ENCODE data around the gene RASA2.
"Not testable (repeated sequence)": the region's sequence is repeated elsewhere in the genome, so short reads cannot be mapped to it uniquely, and the experiment has no call there.

The RASA2 gene

DNA sequence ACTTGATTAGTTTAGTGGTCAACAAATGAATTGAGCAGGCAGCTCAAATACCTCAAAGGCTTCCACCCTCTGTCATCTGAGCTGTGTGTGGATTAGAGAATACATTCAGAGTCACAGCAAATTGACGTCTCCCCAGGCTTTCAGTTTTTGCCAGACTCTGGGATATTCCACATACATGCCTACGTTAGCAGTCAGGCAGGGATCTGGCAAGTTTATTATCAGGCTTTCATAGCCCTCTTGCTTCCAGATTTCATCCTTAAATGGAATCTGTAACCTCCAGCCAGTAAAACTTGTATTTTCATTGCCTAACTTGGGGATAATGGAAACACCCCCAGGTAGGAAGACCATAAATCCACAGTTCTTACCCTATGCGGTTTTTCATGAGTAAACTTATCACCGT, 115.9 kb downstream of the RASA2 start:
- no peak for DNase-seq

DNA sequence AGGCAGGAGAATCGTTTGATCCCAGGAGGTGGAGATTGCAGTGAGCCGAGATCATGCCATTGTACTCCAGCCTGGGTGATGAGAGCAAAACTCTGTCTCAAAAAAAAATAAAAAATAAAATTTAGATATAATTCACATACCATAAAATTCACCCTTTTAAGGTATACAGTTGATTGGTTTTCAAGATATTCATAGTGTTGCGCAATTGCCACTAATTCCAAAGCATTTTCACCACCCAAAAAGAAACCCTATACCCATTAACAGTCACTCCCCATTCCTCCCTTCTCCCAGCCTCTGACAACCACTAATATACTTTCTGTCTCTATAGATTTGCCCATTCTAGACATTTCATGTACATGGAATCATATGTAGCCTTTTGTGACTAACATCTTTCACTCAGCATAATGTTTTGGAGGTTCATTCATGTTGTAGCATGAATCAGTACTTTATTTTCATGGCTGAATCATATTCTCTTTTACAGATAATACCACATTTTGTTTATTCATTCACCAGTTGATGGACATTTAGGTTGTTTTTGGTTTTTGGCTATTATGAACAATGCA, 116.7 kb downstream of the RASA2 start:
- DNase-seq, result no peak

DNA sequence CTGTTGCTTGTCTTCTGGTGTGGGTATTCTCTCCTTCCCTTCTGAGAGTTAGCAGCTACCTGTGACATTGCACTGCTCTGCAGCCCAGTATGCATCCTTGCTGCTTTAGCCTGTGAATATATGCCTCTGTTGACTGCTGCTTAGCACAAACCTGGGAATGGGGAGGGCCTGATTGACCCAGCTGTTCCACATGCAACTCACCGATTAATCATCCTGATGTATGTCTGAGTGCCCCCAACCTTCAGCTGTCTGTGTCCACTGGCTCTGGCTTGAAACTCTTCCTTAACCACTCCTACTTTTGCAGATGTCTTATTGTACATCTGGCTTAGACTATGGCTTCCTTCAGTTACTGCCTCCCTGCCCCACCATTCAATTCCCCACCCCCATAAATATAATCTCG, 119.1 kb downstream of the RASA2 start:
- DNase-seq, result no peak

DNA sequence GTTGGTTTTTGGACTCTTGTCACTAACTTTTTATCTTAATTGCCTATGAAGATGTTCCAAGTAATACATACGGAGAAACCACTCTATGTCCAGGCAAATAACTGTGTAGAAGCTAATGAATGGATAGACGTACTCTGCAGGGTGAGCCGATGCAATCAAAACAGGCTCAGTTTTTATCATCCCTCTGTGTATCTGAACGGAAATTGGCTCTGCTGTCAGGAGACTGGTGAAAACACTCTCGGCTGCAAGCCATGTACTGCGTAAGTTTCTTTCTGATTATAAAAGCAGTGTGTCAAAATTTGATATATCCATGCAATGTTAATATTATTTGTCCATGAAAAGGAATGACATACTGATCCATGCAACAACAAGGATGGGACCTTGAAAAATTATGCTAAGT, 121.6 kb downstream of the RASA2 start:
- DNase-seq, result no peak

DNA sequence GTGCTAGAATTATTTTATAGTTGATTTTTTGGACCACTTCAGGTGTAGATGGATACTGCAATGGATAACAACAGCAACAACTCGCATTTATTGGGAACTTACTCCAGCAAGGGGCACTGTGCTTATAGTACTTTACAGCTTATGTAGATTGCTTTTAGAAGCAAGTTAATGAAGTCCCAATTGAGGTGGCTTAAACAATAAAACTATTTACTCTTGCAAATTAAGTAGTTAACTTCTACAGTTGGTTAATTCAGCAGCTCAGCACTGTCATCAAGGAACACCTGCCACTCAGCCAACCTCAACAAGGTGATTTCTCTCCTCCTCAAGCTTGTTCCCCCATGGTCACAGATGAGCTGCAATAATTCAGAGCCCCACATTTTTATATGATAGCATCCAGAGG, 124.1 kb downstream of the RASA2 start:
- DNase-seq, result no peak

DNA sequence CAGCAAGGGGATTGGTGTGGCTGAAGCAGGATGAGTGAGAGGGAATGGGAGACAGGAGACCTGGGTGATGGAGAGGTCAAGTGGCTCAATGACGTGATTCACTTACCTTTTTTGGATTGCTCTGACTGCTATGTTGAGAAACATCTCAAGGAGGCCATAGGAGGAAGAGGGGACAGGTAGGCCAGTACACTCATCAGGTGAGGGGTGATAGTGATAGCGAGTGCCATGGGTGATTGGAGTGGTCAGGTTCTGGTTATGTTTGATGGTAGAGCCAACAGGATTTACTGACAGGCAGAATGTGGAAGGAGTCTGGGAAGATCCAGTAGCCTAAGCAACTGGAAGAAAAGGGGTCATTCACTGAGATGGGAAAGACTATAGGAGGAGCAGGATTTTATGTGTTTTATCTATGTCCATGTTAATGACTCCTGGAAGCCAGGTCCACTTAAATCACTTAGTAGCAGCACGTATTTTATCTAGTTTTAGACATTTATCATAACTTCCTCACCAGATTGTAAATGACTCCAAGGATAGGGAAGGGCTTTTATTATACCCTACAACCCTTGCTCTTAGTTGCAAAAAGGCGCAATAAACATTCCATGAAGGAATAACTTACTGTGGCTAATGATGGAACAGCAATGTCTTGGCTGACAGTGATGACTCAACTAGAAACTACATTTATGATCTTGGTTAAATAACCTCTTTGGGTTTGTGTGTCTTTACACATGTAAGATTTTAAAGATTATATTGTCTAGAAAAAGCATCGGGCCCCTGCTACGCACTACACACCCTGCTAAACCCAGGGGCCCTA, 131.5 kb downstream of the RASA2 start:
- no peak for DNase-seq

DNA sequence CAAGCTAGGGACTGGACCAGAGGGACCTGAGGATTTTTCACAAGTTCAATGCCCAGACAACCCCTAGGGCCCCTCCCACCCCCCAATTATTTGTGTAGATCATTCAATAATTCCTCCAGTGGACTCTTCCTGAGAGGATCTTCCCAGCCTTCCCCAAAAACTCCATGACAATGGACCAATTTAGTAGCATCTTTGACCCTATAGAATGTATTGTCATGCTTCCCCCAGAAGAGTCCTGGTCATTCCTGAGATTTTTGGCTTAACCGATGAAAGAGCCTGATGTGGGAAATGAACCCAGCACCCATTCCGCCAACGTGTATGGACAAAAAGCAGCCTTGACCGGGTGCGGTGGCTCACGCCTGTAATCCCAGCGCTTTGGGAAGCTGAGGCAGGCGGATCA, 132.1 kb downstream of the RASA2 start:
- DNase-seq, result no peak

DNA sequence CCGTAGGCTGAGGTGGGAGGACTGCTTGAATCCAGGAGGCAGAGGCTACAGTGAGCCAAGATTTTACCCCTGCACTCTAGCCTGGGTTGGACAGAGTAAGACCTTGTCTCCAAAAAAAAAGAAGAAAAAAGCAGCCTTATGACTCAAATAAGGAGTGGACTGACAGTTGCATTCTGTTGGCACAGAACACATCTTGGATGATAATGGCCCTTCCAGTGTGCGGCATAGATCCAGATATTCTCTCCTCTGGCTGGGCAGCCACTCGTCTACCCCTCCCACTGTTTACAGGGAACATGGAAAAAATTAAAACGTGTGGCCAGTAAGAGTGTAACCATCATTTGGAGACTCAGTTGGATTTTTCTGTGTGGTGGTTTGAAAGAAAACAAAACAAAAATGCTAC, 132.6 kb downstream of the RASA2 start:
- DNase-seq, result no peak

DNA sequence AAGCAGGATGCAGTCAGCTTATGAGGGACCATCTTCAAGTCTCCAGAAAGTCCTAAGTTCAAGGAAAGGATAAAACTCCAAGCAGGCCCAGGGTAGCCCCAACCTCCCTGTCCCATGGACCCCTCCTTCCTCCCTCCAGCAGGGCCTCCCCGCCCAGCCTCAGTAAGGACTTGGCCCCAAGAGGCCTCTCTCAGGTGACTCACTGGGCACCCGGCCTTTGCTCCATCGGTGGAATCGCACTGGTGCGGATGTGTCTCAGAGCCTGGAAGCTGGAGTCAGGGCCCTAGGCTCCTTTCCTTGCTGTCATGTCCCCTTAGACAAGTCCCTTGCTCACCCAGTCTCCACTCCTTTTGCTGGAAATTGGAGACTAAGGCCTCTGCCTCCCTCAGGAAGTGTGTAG, 136.9 kb downstream of the RASA2 start:
- DNase-seq, result no peak

DNA sequence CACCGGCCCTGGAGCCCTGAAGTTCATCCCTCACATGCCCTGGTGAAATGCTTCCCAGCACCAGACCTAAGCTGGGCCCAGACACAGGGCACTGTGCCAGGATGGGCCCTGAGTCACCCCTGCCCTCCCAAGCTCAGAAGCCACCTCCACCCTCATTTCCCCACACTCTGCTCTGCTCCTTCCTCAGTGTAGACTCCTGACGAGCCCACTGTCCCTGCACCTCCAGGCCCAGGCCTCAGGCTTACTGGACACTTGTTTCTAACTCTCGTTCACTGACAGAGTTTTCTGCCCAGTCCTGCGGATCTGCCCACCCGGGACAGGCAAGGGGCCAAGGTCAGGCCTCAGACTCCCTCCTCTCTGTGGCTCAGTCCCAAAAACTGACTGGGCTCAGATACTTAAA, 138.7 kb downstream of the RASA2 start:
- DNase-seq, result no peak

DNA sequence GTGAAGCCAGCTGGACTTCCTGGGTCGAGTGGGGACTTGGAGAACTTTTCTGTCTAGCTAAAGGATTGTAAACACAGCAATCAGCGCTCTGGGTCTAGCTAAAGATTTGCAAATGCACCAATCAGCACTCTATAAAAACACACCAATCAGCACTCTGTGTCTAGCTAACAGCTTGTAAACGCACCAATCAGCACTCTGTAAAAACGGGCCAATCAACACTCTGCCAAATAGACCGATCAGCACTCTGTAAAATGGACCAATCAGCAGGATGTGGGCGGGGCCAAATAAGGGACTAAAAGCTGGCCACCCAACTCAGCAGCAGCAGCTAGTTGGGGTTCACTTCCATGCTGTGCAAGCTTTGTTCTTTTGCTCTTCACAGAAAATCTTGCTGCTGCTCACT, 141.5 kb downstream of the RASA2 start:
- DNase-seq, result not testable (repeated sequence)

DNA sequence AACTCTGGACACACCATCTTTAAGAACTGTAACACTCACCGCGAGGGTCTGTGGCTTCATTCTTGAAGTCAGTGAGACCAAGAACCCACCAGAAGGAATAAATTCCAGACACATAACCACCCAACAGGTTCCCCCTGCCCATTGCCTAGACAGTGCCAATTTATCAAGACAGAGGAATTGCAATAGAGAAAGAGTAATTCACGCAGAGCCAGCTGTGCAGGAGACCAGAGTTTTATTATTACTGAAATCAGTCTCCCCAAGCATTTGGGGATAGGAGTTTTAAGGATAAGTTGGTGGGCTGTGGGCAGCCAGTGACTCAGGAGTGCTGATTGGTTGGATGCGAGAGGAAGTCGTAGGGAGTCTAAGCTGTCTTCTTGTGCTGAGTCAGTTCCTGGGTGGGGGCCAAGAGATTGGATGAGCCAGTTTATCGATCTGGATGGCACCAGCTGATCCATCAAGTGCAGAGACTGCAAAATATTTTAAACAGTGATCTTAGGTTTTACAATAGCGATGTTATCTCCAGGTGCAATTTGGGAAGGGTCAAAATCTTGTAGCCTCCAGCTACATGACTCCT, 142.1 kb downstream of the RASA2 start:
- not testable (repeated sequence) for DNase-seq

DNA sequence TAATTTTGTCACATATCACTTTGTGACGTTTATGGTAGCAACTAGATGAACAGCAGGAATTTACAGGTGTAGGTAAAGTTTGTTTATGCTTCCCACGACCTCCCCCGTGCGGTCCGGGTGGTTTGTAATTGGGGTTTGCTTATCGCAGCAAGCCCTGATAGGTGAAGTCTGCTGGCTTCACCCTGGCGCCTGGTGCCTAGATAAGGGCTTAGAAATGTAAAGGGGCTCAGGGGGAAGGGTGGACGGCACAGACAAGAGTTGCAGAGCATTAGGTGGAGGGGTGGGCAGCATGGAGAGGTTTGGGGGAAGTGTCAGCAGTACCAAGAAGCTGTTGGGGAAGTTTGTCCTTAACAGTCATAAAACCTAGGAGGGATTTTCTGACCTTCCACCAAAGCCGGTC, 143.1 kb downstream of the RASA2 start:
- DNase-seq, result no peak

DNA sequence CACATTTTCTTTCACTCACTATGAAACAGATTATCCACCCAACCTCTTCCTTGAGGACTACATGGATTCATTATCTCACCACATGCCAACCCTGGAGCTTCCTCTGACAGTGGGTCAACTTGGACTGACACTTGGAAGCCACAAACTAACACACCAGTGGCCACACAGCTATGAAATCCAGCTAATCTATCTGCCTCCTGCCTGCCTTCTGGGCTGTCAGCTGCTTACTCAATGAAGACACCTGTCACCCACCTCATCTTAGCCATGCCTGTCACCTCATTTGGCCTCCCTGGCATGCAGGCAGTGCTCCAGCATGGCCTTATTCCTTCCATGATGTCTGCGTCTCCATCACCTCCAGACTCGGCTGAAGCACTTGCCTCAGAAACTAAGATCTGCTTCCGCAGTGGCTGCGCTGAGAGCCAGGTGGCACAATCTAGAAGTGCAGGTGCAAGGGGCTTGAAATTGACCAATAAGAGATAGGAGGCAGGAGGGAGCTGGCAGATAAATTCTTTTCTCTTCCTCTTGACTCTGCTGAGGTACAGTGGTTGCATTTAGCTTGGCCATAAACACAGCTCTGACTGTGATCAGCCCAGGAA, 146.1 kb downstream of the RASA2 start:
- DNase-seq, result no peak

DNA sequence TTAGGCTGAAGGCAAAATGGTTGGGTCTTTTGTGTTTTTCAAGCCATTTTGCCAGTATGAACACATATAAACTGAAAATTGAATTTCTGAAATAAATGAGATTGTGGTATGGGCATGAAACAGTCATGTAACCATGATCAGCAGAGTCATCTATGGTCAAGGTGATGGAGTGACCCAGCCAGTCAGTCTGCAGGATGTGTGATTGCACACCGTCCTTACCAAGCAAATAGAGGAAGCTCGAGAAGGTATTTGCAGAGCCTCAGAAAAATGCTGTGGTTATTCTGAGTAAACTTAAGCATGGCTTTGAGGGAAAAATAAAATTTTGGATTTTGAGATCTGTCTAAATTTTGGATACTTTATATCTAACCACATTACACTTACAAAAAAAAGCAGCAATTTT, 155.4 kb downstream of the RASA2 start:
- DNase-seq, result no peak

DNA sequence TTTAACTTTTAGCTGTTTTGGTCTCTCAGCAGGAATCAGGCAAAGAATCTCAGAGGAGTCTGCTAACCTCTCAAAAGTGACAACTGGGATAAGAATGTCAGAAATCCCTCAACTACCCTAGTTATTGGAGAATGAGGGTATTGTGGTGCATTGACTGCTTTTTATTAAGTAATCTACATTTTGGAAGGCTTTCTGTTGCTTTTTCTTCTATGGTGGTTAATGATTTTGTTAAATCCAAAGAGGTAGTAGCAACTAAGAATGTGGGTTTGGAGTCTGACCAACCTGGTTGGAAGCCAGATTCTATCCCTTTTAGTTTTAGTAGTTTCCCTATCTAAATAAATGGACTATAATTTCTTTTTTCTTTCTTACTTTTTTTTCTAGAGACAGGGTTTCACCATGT, 156.6 kb downstream of the RASA2 start:
- no peak for DNase-seq

DNA sequence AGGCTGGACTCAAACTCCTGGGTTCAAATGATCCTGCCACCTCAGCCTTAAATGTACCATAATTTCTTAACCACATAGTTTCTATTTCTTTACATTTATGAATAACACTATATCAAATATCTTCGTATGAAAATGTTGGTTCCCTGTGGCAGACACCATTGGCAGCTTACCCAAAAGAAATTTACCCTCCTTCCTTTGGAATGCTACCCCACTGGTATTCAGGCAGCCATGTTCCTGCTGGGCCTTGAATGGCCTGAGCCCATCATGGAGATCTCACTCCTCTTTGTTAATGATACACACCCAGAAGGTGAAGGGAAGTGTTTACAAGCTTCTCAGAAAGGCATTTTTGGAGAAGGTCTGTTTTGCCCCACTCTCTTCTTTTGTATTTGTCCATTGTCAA, 157.0 kb downstream of the RASA2 start:
- no peak for DNase-seq

DNA sequence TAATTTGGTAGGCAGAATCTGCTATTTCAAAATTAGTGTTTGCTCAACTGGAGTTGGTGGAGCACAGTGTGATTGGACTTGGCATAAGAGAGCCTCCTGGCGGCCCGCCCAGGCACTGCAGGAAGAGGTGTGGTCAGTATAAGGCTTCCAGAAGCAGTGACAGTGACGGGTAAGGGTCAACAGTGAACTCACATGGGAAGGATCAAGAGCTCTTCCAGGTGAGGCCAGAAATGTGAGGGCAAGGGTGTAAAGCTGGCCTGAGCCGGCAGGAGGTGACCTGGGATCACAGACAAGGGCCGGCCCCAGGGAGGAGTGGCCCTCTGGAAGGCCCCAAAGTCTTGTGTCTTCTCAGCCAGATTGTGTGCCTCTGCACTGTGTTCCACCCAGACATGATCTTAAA, 158.1 kb downstream of the RASA2 start:
- peak; percentile 65 for DNase-seq

DNA sequence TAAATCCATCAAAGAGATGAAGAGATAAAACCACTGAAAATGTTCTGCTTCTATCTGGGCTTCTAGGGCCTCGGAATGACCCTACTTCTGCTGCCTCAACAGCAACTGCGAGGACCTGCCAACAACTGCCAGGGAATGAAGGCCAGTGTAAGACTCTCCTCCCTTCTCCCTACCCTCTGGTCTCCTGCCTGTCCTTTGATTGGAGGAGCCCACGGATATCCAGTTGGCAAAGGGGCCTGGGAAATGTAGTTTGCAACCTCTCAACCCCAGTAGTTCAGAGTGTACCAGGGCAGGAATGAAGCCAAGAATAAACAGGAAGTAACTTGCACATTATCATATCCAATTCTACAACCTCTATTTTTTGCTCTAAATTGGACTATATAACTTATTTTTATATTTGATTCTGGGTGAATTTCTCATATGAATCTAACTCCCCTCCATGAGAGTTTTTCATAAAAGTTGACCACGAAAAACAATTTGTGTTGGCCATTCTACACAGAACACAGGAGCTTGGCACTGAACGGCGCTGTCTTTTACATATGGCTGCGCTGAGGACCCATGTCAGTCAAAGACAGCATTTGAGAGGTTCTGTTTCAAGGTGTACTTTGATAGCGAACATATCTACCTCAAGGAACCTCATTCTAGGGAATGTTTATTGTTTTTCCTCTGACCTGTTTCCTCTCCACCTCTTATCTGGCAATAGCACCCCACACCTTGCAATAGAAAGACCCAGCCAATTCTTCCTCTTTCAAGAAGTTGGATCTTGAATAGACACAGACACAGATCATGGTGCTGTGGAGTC, 160.1 kb downstream of the RASA2 start:
- no peak for DNase-seq

DNA sequence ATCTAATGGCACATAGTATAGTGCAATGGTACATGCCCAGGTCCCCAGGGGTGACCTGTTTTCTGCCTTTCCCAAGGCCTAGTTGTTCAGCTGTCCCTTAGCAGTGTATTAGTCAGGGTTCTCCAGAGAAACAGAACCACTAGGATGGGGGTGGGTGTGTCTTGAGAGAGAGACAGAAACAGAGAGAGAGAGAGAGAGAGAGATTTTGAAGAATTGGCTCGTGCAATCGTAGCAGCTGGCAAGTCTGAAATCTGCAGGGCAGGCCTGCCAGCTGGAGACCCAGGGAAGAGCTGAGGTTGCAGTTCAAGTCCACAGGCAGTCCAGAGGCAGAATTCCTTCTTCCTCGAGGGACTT, 160.7 kb downstream of the RASA2 start:
- no peak for DNase-seq

DNA sequence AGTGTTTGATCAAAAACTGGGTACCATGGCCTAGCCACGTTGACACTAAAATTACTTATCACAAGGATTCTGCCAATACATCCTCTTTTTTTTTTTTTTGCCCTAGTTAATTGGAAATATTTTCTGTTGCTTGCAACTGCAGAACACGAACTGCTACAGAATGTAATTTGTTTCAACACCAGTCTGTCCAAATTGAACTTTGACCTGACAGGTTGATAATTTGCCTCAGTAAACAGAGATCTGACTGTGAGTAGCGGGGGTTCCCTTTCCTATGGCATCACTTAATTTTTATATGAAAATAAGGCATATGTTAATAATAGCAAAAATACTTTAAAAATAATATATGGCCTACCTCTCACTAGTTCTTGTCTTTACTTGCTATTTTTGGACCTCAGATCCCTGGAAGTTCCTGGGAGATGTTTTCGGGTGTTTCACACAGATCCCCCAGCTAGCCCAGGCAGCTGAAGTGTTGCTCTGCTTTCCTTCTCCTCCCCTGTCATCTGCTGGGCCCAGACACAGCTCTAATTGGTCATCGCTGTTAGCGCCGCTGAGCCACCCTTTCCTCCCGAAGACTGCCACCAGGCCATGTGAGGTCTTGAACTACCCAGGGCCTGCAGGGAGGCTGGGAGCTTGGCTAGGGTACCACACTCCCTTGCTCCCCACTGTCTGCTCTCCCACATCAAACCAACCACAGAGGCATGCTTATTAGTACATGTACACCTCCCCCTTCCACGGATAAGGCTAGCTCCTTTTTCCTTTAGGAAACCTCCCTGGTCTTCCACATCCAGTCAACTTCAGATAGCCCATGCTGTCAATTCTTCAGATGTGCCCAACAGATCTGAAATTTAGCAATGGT, 161.5 kb downstream of the RASA2 start:
- no peak for DNase-seq

DNA sequence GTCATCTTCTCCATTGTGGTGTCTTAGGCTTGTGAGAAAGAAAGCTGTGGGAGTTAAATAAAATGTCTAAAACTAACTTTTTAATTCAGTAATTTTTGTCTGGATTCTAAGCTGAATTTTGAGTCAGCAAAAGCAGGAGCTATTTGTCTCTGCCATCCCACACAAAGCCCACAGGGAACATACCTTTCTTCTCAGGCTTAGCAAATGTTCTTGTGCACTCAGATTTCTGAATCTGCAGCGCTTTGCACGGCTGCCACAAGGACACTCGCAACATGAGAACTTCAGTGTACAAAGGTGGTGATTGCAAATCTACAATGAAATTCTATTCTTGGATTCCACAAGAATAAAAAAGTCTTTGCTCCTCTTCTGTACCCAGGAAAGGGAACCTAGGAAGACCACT, 163.0 kb downstream of the RASA2 start:
- DNase-seq, result no peak

DNA sequence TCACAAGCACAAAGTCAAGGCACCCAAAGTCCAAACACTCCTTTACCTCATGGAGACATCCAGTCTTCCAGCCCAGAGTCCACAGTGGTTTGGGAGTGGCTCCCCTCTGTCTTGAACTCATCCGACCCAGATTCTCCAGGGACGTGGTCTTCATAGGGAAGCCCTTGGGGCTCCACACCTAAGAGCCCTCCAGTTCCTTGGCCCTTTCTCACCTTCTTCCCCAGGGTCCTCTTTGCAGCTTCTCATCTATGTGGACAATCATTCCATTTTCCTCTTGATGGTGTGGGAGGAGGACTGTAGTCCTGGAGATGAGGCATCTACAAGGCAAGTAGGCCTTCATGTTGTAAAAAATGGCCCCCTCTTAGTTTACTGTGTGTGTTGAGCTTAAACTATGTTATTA, 164.0 kb downstream of the RASA2 start:
- no peak for DNase-seq

All from CD4-positive, alpha-beta T cell treated with Interleukin-4 for 4 hours (primary cell).